AG08396 (cell line): Measurements from ENCODE around the gene ZNF79.

Source experiments
- DNase-seq: peaks from one replicate; pipeline ENCODE4 v3.0.0; 2012; ENCODE audit warnings: low spot score, mixed read lengths

ZNF79 gene

GRCh38 chr9:127398715-127399400, 25.3 kb upstream of the ZNF79 start:
- no peak for DNase-seq

- no peak for DNase-seq
Measured at GRCh38 chr9:127399736-127400269, 24.4 kb upstream of the ZNF79 start.

GRCh38 chr9:127402401-127403090, 21.6 kb upstream of the ZNF79 start:
- DNase-seq = no peak

GRCh38 chr9:127403507-127404192, 20.5 kb upstream of the ZNF79 start:
- DNase-seq = no peak

GRCh38 chr9:127404631-127405030, 19.6 kb upstream of the ZNF79 start:
- DNase-seq = no peak

- DNase-seq = no peak
Measured at GRCh38 chr9:127405344-127406125, 18.6 kb upstream of the ZNF79 start.

GRCh38 chr9:127406799-127407491, 17.2 kb upstream of the ZNF79 start:
- DNase-seq = no peak

- no peak for DNase-seq
Measured at GRCh38 chr9:127407492-127407843, 16.7 kb upstream of the ZNF79 start.

GRCh38 chr9:127411122-127411521, 13.1 kb upstream of the ZNF79 start:
- no peak for DNase-seq

- no peak for DNase-seq
Measured at GRCh38 chr9:127415141-127415540, 9.0 kb upstream of the ZNF79 start.

- DNase-seq = no peak
Measured at GRCh38 chr9:127415657-127416056, 8.5 kb upstream of the ZNF79 start.

GRCh38 chr9:127417131-127418036, 6.8 kb upstream of the ZNF79 start:
- DNase-seq = no peak

GRCh38 chr9:127418037-127418471, 6.1 kb upstream of the ZNF79 start:
- DNase-seq = no peak

- no peak for DNase-seq
Measured at GRCh38 chr9:127419348-127419747, 4.8 kb upstream of the ZNF79 start.

- no peak for DNase-seq
Measured at GRCh38 chr9:127421057-127421456, 3.1 kb upstream of the ZNF79 start.

GRCh38 chr9:127422133-127422782, 1.9 kb upstream of the ZNF79 start:
- no peak for DNase-seq

- DNase-seq = no peak
Measured at GRCh38 chr9:127422787-127423186, 1.4 kb upstream of the ZNF79 start.

GRCh38 chr9:127423476-127423933, 677 bp upstream of the ZNF79 start:
- no peak for DNase-seq

- DNase-seq = no peak
Measured at GRCh38 chr9:127424676-127424999, 456 bp downstream of the ZNF79 start.

GRCh38 chr9:127426756-127427155, 2.6 kb downstream of the ZNF79 start:
- no peak for DNase-seq
